Mesendoderm (in vitro differentiated cells): ENCODE measurements around the gene BEND3. TPM values are rescaled to one million over a fixed set of nuclear protein-coding genes. Genes with fewer than 3 reads are reported as not detected.
"Not testable (repeated sequence)": the region's sequence is repeated elsewhere in the genome, so short reads cannot be mapped to it uniquely, and the experiment has no call there.

Experiments
- DNase-seq: peaks from one replicate; pipeline ENCODE4 v3.0.0; 2013
- H2AK5ac ChIP-seq: 2 replicates; pipeline ENCODE4 v1.6.1; 2013; ENCODE audit warnings: low read length, inconsistent platforms
- H2BK120ac ChIP-seq: 2 replicates; pipeline ENCODE4 v1.6.1; 2013; ENCODE audit warnings: low read depth, mild to moderate bottlenecking, low read length, moderate library complexity, mixed read lengths
- H2BK15ac ChIP-seq: replicated peaks from 2 replicates; pipeline ENCODE4 v1.6.1; 2013; ENCODE audit warnings: low read depth, mild to moderate bottlenecking, moderate library complexity
- H2BK5ac ChIP-seq: 2 replicates; pipeline ENCODE4 v1.6.1; 2013; ENCODE audit warnings: low read length, inconsistent platforms
- H3K18ac ChIP-seq: 2 replicates; pipeline ENCODE4 v1.6.1; 2013; ENCODE audit warnings: mild to moderate bottlenecking, low read length, mixed read lengths
- H3K23ac ChIP-seq: one replicate; pipeline ENCODE4 v1.6.1; 2013; ENCODE audit warnings: low read length
- H3K27ac ChIP-seq: 2 replicates; pipeline ENCODE4 v1.5.1; 2013; ENCODE audit warnings: low read depth, mild to moderate bottlenecking, inconsistent platforms, low read length, moderate library complexity
- H3K27me3 ChIP-seq: 2 replicates; pipeline ENCODE4 v1.6.1; 2013; ENCODE audit warnings: low read length, control low read depth, mild to moderate bottlenecking, inconsistent platforms; ENCODE audit not compliant: insufficient read depth, poor library complexity
- H3K36me3 ChIP-seq: 2 replicates; pipeline ENCODE4 v1.6.1; 2013; ENCODE audit warnings: low read length, inconsistent platforms; ENCODE audit not compliant: control insufficient read depth, insufficient read depth
- H3K4ac ChIP-seq: one replicate; pipeline ENCODE4 v1.6.1; 2013; ENCODE audit warnings: low read depth, mild to moderate bottlenecking, low read length, moderate library complexity
- H3K4me1 ChIP-seq: 2 replicates; pipeline ENCODE4 v1.6.1; 2013; ENCODE audit warnings: low read depth, low read length, inconsistent platforms; ENCODE audit not compliant: control insufficient read depth
- H3K4me2 ChIP-seq: 2 replicates; pipeline ENCODE4 v1.6.1; 2013; ENCODE audit warnings: low read length
- H3K4me3 ChIP-seq: 2 replicates; pipeline ENCODE4 v1.5.1; 2013; ENCODE audit warnings: mild to moderate bottlenecking, low read length
- H3K56ac ChIP-seq: one replicate; pipeline ENCODE4 v1.6.1; 2013; ENCODE audit warnings: low read length
- H3K79me1 ChIP-seq: 2 replicates; pipeline ENCODE4 v1.6.1; 2013; ENCODE audit warnings: low read length, inconsistent platforms
- H3K79me2 ChIP-seq: 2 replicates; pipeline ENCODE4 v1.6.1; 2013; ENCODE audit warnings: mild to moderate bottlenecking, low read length; ENCODE audit not compliant: control insufficient read depth, insufficient read depth
- H3K9ac ChIP-seq: 2 replicates; pipeline ENCODE4 v1.6.1; 2013; ENCODE audit warnings: low read length, inconsistent platforms
- H4K5ac ChIP-seq: one replicate; pipeline ENCODE4 v1.6.1; 2013; ENCODE audit warnings: low read length
- H4K8ac ChIP-seq: one replicate; pipeline ENCODE4 v1.6.1; 2013; ENCODE audit warnings: low read depth, mild to moderate bottlenecking, control low read depth, low read length, moderate library complexity
- WGBS: extraction: QIAGEN DNeasy Blood & Tissue Kit; methylation state at CpG from one replicate; pipeline ENCODE4 v1.1.7; 2013; ENCODE audit warnings: low lambda C conversion rate, missing lambda C conversion rate; ENCODE audit not compliant: insufficient coverage; ENCODE audit errors: extremely low coverage; 5-methylcytosine and 5-hydroxymethylcytosine counted together
- polyA plus RNA-seq, 2 experiments: library from polyadenylated mRNA; stranded (reverse); fragments of 200-250 nt; gene quantifications; one replicate each; pipeline ENCODE4 v1.2.3, GENCODE V29; 2013

BEND3 gene
- polyA plus RNA-seq (2013, experiment 1 of 2): 17.3 TPM
- polyA plus RNA-seq (2013, experiment 2 of 2): 17.5 TPM

DNA sequence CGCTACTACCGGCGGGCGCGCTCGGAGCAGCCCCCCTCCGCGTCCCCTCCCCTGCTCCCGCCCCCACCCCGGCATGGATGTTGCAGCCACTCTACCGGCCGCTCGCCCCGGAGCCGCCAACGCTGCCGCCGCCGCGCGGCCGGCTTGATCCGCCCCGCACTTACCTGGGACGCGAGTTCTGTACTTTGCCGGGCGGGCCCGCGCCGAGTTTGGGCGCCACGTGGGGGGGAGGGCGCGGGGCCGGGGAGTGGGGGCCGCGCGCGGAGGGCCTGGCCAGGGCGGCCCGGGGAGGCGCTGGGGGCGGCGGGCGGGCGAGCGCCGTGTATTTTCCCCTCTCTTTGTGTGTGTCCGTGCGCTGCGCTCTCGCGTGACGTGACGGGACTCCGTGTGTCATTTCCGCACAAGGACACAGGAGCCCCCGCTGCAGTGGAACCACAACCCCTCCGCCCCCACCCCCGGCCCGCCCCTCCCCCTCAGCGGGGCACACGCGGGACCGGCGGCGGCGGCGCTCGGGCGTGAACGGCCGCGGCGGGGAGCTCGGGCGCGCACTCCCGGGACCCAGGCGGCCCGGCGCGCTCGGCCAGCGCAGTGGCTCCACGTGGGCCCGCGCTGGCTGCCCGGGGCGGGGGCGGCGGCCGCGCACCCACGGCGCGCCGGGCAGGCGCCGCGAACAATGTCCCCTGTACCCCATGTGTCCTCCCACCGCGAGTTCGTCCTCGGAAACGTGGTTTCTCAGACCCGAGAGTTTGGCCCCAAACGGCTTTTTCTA, at the start of gene BEND3:
TSS of gene BEND3 (minus strand) at position 590 of the 769 bp plus-strand sequence. CDS start 16,230 bp downstream, outside the sequence.
- H3K9ac ChIP-seq: peak within 1 kb of the TSS; percentile 96
- H3K27ac ChIP-seq: peak within 1 kb of the TSS; percentile 100
- H4K8ac ChIP-seq: peak within 1 kb of the TSS; percentile 99
- peak within 1 kb of the TSS; percentile 96 for H3K56ac ChIP-seq
- peak within 1 kb of the TSS; percentile 84 for H3K4me2 ChIP-seq
- H3K79me1 ChIP-seq: peaks cover 2% of the 10 kb centered on the region
- no peaks in the 10 kb centered on the region for H3K27me3 ChIP-seq
- H3K36me3 ChIP-seq: no peaks in the 10 kb centered on the region
- H2BK5ac ChIP-seq: peak within 1 kb of the TSS; percentile 83
- no peak within 1 kb of the TSS for H4K5ac ChIP-seq
- H3K18ac ChIP-seq: peak within 1 kb of the TSS; percentile 100
- peak within 1 kb of the TSS; percentile 100 for H3K4ac ChIP-seq
- no peaks in the 10 kb centered on the region for H3K4me1 ChIP-seq
- H2BK15ac ChIP-seq: peak within 1 kb of the TSS; percentile 89
- H2BK120ac ChIP-seq: peak within 1 kb of the TSS; percentile 100
- no peak within 1 kb of the TSS for H2AK5ac ChIP-seq
- peak within 1 kb of the TSS; percentile 64 for H3K4me3 ChIP-seq
- H3K79me2 ChIP-seq: peaks cover 13% of the 10 kb centered on the region
- DNase-seq: peak; percentile 69
- WGBS: no CpG with 5 or more reads among the region's 109 CpGs
- no peak within 1 kb of the TSS for H3K23ac ChIP-seq

DNA sequence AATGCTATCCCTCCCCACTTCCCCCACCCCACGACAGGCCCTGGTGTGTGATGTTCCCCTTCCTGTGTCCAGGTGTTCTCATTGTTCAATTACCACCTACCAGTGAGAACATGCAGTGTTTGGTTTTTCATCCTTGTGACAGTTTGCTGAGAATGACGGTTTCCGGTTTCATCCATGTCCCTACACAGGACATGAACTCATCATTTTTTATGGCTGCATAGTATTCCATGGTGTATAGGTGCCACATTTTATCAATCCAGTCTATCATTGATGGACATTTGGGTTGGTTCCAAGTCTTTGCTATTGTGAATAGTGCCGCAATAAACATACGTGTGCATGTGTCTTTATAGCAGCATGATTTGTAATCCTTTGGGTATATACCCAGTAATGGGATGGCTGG, 49.0 kb upstream of the BEND3 start:
- not testable (repeated sequence) for H2BK15ac ChIP-seq, H3K23ac ChIP-seq, H3K27ac ChIP-seq, H2BK5ac ChIP-seq, H3K36me3 ChIP-seq, H3K79me2 ChIP-seq, DNase-seq, H3K79me1 ChIP-seq, H3K4me2 ChIP-seq, H3K4ac ChIP-seq, H3K27me3 ChIP-seq, H2AK5ac ChIP-seq, H2BK120ac ChIP-seq, H3K56ac ChIP-seq, H4K8ac ChIP-seq, H3K9ac ChIP-seq, H3K4me3 ChIP-seq, H3K4me1 ChIP-seq, H4K5ac ChIP-seq, H3K18ac ChIP-seq
- no CpG with 5 or more reads among the region's 5 CpGs for WGBS

DNA sequence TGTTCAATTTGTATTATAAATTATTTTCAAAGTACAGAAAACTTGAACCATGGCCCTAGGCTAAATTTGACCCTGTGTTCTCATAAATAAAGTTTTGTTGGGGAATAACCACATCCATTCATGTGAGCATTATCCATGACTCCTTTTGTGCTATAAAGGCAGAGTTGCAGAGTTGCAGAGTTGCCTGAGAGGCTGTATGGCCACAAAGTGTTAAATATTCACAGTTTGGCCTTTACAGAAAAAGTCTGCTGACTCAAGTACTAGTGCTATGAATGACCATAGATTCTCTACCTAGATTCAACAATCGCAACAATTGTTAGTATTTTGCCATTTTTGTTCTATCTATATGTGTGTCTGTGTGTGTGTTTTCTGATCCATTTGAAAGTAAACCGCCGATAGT, 46.2 kb upstream of the BEND3 start:
- H2BK120ac ChIP-seq: no peak overlapping the region
- no peak overlapping the region for H2BK15ac ChIP-seq
- H3K27ac ChIP-seq: no peak overlapping the region
- H4K8ac ChIP-seq: no peak overlapping the region
- H3K23ac ChIP-seq: no peak overlapping the region
- no CpG with 5 or more reads among the region's 3 CpGs for WGBS
- H3K56ac ChIP-seq: no peak overlapping the region
- H3K27me3 ChIP-seq: no peaks in the 10 kb centered on the region
- H2BK5ac ChIP-seq: no peak overlapping the region
- no peaks in the 10 kb centered on the region for H3K36me3 ChIP-seq
- H3K4me3 ChIP-seq: no peak overlapping the region
- no peak overlapping the region for H2AK5ac ChIP-seq
- H4K5ac ChIP-seq: no peak overlapping the region
- H3K4me1 ChIP-seq: no peaks in the 10 kb centered on the region
- H3K4ac ChIP-seq: no peak overlapping the region
- H3K18ac ChIP-seq: no peak overlapping the region
- DNase-seq: no peak
- no peak overlapping the region for H3K4me2 ChIP-seq
- no peaks in the 10 kb centered on the region for H3K79me1 ChIP-seq
- H3K9ac ChIP-seq: no peak overlapping the region
- no peaks in the 10 kb centered on the region for H3K79me2 ChIP-seq

DNA sequence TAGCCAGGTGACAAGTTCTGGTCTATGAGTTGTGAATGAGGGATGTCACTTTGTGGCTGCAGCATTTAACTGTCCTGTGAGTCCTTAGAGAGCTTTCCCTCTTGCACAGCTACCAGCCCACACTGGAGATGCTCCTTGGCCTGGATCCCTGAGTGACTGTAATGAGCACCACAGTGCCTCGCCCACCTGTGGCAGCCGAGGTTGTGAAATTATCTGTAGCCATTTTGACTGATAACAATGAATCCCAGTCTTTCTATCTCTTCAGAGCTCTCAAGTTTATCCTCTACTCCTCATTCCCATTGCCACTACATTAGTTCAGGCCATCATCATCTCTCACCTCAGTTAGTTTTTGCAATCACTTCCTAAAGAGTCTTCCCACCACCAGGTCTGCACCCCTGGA, 41.3 kb upstream of the BEND3 start:
- no peak overlapping the region for H3K4ac ChIP-seq
- H3K4me1 ChIP-seq: no peaks in the 10 kb centered on the region
- H3K79me1 ChIP-seq: no peaks in the 10 kb centered on the region
- no peak overlapping the region for H4K8ac ChIP-seq
- no peaks in the 10 kb centered on the region for H3K79me2 ChIP-seq
- H3K27me3 ChIP-seq: no peaks in the 10 kb centered on the region
- H2AK5ac ChIP-seq: no peak overlapping the region
- H2BK120ac ChIP-seq: no peak overlapping the region
- H3K56ac ChIP-seq: no peak overlapping the region
- H4K5ac ChIP-seq: no peak overlapping the region
- H3K27ac ChIP-seq: no peak overlapping the region
- WGBS: no CpG with 5 or more reads among the region's 2 CpGs
- H3K4me2 ChIP-seq: no peak overlapping the region
- H3K9ac ChIP-seq: no peak overlapping the region
- no peak overlapping the region for H2BK5ac ChIP-seq
- no peak for DNase-seq
- no peak overlapping the region for H3K18ac ChIP-seq
- H2BK15ac ChIP-seq: no peak overlapping the region
- H3K23ac ChIP-seq: no peak overlapping the region
- no peaks in the 10 kb centered on the region for H3K36me3 ChIP-seq
- H3K4me3 ChIP-seq: no peak overlapping the region

DNA sequence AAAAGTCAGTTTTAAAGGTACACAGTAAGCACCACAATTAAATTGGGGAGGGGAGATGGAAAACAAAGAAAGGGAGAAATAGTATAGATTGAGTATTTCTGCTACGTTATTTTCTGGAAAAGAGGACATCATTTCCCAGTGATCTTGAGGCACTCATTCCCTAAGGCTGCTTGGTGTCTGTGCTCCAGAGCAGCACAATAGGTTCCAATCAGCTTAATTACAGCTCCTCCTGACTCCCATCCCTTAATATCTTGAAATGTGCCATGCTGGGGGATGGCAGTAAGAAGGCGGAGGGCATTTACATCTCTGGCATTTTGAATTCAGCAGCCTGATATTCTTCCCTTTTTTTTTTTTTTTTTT, 39.5 kb upstream of the BEND3 start:
- H3K23ac ChIP-seq: no peak overlapping the region
- H3K27ac ChIP-seq: no peak overlapping the region
- H4K8ac ChIP-seq: no peak overlapping the region
- no peaks in the 10 kb centered on the region for H3K79me1 ChIP-seq
- H3K79me2 ChIP-seq: no peaks in the 10 kb centered on the region
- no peak overlapping the region for H3K4me2 ChIP-seq
- no peaks in the 10 kb centered on the region for H3K4me1 ChIP-seq
- no peak overlapping the region for H3K18ac ChIP-seq
- no peak overlapping the region for H2BK5ac ChIP-seq
- no peak overlapping the region for H2BK15ac ChIP-seq
- no peak overlapping the region for H3K56ac ChIP-seq
- no peaks in the 10 kb centered on the region for H3K36me3 ChIP-seq
- DNase-seq: no peak
- no CpG with 5 or more reads among the region's 2 CpGs for WGBS
- H4K5ac ChIP-seq: no peak overlapping the region
- H2BK120ac ChIP-seq: no peak overlapping the region
- H3K9ac ChIP-seq: no peak overlapping the region
- H3K4me3 ChIP-seq: no peak overlapping the region
- no peak overlapping the region for H2AK5ac ChIP-seq
- no peak overlapping the region for H3K4ac ChIP-seq
- no peaks in the 10 kb centered on the region for H3K27me3 ChIP-seq
